GM12891 (cell line): Measurements from ENCODE around the gene MT1B.

Experiments used
- POLR2A ChIP-seq: IDR thresholded peaks from 2 replicates; pipeline ENCODE4 v1.6.1; 2011; ENCODE audit warnings: low read depth, low read length, control low read depth
- TAF1 ChIP-seq: IDR thresholded peaks from 2 replicates; pipeline ENCODE4 v1.6.1; 2011; ENCODE audit warnings: low read depth, low read length, control low read depth

DNA sequence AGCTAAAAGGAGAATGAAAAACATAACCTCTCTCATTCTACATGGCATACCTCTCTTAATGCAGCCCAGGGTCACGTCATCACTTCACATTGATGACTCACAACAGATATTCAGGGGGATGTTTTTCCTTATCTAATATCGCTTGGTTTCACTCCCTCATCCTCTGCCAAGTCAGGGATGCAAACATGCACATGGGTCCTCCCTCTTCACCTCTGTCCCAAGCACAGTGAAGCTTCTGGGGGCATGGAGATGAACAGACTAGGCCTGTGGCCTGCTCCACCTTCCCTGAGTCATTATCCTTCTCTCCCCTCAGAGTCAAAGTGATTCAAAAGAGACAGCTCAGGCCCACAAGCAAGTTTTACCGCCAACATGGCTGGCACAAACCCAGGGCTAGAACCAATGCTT, 45.6 kb upstream of the MT1B start:
- no peak for TF ChIP-seq TAF1
- TF ChIP-seq POLR2A: no peak
